Epidermal melanocyte (primary cell): Measurements from ENCODE around the gene NPPB.
"Not testable (repeated sequence)": the region's sequence is repeated elsewhere in the genome, so short reads cannot be mapped to it uniquely, and the experiment has no call there.

Source experiments
- DNase-seq: peaks from one replicate; pipeline ENCODE4 v3.0.0; 2011; ENCODE audit warnings: low spot score; ENCODE audit not compliant: insufficient read length

Gene NPPB

DNA sequence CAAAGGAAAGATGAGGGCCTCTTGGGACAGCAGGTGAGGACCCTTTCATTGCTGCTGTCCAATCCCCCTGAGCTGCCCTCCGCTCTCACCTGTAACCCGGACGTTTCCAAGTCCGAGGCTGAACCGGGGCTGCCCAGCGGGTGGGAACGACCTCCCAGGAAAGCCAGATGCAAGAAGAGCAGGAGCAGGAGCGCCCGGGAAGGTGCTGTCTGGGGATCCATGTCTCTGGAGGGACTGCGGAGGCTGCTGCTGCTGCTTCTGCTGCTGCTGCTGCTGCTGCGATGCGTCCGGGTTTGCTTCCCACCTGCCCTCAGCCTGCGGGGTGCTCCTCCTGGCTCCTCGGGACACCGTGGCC is at the start of gene NPPB:
Gene NPPB (minus strand): TSS at position 333 of the 355 bp plus-strand sequence. CDS start 112 bp downstream, at position 221.
- DNase-seq: no peak

DNA sequence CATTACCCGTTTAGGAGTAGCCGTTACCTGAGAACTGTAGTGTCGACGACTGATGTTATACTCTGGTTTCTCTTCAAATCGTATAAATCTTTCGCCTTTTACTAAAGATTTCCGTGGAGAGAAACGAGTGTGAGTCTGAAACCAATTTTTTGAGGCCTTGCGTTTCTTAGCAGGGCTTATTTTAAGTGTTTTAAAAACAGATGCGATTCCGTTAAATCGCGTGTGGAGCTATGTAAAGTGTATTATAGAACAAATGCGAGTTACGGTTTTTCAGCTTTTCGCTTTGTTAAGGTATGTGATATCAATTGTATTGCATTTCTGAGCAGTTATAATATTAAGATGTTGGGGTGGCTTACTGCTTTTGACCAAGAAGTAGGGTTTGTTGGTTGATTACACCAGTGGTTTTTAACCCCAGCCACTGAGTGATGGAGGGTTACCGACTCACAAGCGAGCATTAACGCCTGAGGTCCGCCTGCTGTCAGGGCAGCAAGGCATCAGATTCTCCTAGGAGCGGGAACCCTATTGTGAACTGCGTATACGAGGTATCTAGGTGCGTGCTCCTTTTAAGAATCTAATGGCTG is 49.4 kb upstream of the NPPB start:
- DNase-seq: peak; percentile 54

DNA sequence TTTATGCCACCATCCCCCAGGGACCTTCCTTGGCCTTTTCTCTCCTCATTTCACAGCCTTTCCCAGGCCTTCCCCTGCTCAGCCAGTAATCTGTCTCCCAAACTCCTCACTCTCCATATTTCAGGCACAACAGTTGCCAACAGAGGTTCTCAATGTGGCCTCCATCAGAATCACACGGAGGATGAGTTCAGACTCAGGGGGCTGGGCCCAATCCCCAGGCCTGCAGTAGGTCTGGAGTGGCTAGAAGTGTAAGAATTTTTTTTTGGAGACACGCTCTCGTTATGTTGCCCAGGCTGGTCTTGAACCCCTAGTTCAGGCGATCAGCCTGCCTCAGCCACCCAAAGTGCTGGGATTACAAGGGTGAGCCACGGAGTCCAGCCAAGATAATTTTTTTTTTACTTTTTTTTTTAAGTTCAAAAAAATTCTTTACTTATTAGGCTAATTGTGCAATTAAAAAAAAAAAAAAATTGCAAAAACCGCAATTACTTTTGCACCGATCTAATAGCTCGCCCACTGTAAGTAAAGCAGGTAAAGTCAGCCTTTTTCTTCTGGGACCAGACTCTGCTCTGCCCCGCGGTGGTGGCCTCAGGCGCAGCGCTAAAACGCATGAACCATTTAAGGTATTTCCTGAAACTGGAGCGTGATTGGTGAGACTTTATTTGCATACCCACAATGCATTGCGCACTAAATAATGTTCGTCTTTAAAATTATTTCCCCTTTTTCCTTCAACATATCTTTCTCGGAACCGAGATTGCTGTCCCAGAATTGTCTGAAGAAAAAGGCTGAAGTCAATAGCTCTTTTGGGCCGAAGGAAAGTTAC is 48.7 kb upstream of the NPPB start:
- peak; percentile 92 for DNase-seq

DNA sequence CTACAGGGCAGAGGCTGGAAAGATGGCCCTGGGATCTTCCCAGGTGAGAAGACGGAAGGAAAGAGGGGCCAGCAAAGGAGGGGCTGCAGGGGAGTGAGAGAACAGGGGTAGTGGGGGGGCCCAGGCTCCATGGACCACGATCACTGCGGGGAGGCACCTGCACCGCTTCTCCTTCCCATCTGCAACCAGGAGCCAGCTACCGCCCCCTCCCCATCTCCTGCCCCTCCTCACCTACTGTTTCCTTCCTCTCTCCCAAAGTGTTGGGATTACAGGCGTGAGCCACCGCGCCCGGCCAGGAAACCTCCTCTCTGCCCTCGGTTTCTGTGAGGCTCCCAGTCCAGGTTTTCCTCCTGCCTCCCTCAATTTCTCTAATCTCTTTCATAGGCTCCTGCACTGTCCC is 48.1 kb upstream of the NPPB start:
- no peak for DNase-seq

DNA sequence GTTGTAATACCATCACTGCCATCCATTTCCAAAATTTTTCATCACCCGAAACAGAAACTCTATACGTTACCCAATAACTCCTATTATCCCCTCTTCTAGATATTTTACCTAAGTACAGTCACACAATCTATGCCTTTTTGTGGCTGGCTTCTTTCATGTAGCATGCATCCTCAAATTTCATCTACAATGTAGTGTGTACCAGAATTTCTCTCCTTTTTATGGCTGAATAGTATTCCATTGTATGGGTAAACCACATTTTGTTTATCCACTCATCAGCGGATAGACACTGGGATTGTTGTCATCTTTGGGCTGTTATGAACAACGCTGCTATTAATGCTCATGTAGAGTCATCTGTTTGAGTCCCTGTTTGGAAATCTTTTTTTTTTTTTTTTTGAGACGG is 46.2 kb upstream of the NPPB start:
- no peak for DNase-seq

DNA sequence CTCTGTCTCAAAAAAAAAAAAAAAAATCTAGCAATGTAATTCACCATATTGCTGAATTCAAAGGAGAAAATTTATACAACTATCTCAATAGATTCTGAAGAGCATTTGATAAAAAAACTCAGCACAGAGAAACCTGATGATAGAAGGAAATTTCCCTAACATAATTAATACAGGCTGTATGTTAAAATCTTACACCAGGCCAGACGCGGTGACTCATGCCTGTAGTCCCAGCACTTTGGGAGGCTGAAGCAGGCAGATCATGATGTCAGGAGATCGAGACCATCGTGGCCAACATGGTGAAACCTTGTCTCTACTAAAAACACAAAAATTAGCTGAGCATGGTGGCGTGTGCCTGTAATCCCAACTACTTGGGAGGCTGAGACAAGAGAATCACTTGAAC is 45.4 kb upstream of the NPPB start:
- DNase-seq: not testable (repeated sequence)

DNA sequence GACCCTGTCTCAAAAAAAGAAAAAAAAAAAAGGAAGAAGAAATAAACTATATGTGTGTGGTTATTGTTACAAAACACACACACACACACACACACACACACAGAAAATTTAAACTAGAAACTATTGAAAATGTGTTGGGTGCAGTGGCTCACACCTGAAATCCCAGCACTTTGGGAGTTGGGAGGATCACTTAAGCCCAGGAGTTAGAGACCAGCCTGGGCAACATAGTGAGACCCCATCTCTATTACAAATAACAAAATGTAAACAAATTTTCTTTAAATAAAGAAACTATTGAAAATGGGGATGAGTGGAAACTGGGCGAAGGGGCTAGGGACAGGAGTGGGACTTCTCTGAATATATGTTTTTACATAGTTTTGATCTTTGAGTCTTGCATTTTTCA is 44.5 kb upstream of the NPPB start:
- no peak for DNase-seq

DNA sequence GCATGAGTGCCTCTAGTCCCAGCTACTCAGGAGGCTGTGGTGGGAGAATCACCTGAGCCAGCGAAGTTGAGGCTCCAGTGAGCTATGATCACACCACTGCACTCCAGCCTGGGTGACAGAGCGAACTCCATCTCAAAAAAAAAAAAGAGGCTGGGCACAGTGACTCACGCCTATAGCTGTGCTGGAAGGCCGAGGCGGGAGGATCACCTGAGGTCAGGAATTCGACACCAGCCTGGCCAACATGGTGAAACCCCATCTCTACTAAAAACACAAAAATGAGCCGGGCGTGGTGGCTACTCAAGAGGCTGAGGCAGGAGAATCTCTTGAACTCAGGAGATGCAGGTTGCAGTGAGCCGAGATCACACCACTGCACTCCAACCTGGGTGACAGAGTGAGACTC is 42.7 kb upstream of the NPPB start:
- DNase-seq: not testable (repeated sequence)

DNA sequence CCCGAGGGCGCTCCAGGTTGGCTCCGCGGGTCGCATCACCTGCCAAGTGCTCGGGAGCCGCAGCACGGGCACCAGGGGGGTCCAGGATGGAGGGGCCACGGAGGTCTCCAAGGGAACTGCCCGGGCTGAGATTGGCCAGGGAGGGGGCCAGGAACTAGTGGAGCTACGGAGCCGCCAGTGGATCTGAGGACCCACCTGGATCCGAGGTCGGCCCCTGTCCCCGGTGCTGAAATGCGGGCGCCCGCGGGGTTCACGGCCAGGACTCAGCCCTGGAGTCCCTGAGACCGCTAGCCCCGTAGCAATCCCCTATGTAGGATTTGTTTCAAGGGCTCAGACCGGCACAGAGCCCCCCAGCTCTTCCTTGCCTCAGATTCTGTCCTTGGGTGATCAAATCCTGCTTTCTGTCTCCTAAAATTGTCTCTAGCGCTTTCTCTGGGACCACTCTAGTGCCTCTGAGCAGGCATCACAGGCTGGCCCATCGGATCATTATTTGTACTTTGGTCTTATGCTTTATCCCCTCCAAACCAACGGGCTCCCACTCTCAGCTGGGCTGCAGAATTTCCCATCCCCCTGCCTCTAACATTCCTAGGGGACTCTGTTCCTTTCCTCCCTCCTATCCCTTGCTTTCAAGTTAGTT is 40.2 kb upstream of the NPPB start:
- no peak for DNase-seq

DNA sequence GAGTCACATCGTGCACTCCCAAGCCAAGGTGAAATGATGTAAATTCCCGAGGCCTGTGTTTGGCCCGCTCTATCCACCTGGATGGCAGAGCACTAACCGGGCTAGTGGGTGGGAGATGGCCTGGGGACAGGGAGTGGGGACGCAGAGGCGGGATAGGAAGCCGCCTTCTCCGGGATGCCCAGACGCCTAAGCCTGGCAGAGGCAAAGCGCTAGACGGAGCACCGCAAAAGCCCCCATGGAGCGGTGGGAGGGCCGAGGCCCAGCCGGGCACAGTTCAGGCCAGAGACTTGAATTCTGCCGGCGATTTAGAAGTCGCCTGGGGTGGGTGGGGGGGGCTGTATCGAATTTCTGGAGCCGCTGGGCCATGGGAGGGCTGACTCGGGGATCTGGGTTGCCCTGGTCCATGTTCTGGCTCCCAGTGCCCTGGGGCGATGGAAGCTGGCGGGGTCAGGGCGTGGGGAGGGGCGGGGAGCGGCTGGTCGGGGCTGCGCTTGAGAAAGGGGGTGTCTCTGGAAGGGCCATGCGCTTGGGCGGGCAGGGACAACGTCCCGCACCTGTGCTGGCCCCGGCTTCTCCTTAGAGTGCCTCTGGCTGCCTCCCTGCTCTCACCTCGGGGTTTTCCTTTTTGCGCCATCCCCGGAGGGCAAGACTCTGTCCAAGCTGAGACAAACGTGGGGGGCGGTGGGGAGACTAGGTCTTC is 39.5 kb upstream of the NPPB start:
- no peak for DNase-seq

DNA sequence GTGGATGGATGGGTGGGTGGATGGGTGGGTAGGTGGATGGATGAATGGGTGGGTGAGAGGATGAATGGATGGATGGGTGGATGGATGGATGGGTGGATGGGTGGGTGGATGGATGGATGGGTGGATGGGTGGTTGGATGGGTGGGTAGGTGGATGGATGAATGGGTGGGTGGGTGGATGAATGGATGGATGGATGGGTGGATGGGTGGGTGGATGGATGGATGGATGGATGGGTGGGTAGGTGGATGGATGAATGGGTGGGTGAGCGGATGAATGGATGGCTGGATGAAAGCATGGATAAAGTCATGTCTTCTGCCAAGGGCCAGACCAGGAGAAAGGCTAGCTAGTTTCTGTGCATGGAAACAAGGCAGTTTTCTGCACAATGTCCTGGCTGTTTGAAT is 35.8 kb upstream of the NPPB start:
- not testable (repeated sequence) for DNase-seq

DNA sequence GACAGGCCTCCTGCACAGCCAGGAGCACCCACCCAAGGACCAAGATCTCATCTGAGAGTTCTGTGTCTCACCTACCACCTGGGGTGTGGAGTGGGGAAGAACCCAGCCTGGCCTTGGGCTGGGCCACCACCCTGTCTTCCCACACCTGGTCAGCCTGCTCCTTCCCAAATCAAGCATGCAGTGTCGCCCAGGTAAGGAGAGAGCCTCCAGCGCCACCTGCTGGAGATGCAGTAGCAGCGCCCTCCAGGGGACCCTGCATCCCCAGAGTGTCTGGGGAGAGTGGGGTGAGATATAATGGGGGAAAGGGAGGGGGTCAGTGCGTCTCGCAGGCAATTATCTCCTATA is 35.1 kb upstream of the NPPB start:
- peak; percentile 81 for DNase-seq

DNA sequence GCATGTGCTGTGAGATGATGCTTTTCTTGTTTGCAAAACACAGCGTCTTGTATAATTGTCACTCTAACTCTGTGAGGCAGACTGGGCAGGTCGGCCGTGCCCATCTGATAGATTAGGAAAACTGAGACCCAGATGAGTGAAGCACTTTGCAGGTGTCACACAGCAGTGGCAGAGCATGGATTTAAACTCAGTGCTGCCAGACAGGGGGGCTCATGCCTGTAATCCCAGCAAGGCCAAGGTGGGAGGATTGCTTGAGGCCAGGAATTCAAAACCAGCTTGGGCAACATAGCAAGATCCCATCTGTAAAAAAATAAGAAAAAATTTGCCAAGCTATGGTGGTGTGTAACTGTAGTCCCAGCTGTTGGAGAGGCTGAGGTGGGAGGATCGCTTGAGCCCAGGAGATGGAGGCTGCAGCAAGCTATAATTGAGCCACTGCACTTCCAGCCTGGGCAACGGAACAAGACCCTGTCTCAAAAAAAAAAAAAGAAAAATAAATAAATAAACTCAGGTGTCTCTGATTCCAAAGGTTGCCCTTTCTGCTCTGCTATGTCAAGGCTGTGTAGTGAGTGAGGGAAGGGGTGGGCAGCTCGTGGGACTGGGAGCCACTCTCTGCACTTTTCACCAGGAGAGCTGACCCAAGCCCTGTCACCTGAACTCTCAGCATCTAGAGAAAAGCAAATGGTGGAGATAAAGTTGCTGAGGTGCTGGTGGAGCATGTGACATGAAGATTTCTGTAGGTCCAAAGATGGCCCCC is 32.9 kb upstream of the NPPB start:
- no peak for DNase-seq

DNA sequence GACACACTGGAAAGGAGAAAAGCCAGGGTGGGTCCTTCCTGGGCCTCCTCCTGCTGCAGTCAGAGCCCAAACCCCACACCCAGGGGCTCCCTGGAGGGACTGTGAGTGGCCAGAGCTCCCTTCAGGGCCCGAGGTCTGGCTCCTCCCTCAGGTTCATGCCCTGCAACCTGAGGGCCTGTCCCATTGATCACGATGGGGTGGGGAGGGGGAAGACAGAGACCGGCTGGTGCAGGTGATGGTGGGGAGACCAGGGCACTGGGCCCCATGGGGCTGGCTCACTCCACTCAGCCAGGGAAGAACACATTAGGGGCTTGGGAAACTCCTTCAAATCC is 30.1 kb upstream of the NPPB start:
- DNase-seq: no peak

DNA sequence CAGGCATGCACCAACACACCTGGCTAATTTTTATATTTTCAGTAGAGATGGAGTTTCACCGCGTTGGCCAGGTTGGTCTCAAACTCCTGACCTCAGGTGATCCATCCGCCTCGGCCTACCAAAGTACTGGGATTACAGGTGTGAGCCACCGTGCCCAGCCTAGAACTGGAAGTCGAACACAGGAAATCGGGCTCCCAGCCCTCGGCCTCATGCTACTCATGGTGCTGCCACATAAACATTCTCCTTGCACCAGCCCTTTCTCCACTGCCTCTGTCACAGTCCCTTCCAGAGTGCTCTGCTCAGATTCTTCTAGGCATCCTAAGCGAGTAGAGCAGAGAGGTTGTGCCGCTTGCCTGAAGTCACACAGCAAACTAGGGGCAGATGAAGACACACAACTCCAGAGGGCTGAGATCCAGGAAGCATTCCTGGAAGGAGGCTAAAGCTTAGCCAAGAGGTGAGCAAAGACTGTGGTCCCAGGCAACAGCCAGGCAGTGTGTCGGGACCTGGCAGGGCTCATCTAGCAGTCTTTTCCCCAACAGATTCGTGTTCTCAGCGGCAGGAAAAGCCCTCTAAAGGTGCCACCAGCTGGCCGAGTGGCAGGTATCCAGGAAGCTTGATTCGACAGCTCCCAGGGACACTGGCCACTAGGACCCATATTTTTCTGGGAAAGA is 29.6 kb upstream of the NPPB start:
- DNase-seq: no peak

DNA sequence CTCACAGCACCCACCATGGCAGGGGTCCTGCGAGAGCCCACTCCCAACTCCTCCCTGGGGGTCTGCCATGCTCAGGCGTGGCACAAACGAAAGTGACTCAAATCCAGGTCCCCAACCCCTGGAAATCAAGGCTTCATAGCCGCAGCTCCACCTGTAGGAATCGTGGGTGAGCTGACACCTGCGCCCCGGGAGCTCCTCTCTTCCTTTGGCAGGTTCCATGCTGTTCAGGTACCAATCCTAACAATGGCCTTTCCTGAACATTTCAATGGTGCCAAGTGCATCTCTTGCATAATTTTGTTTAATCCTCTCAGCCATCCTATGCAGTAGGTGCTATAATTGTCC is 28.9 kb upstream of the NPPB start:
- DNase-seq: no peak

DNA sequence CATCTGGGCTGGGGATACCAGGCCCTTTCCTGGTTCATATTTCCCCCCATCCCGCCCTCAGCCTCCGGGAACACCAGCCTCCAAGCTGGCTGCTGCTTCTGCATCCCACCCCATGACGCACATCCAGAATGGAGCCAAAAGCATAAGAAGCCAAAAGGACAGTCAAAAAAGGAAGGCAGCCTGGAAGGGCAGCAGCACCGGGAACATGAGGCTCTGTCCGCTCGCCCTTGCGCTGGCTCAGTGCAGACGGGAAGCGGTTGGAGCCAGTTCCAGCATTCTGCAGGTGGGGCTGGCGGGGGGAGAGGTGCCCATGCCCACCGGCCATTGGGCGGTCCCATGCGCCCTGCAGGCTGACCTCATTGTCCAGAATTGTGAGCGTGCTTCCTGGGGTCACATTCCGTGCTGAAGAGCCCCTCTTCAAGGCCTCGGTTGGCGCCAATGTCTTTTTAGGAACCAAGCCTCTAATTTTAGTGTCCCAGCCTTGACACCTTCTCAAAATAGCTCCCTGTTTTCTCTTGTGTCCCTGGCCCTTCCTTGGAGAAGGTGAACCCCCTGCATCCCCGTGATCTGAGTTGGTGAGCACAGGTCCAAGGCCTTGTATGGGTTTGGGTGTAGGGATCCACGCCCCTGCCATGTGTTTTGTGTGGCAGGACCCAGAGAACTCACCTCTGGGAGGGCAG is 28.4 kb upstream of the NPPB start:
- DNase-seq: no peak

DNA sequence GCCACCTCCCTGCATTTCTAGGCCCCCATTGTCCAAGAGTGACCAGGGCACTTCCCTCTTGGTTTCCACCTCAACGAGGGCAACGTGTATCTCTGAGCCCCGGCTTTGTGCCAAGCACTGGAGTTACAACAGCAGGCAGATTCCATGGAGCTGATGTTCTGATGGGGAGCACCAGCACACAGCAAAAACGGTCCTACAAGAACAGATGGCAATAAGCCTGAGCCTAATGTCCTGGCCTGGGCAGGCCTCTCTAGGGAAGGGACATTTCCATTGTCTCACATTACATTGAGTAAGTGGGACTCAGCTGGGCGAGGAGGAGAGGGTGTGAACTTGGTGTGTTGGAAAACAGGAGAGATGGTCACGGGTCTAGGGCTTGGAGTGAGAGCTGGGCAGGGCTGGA is 27.2 kb upstream of the NPPB start:
- no peak for DNase-seq

DNA sequence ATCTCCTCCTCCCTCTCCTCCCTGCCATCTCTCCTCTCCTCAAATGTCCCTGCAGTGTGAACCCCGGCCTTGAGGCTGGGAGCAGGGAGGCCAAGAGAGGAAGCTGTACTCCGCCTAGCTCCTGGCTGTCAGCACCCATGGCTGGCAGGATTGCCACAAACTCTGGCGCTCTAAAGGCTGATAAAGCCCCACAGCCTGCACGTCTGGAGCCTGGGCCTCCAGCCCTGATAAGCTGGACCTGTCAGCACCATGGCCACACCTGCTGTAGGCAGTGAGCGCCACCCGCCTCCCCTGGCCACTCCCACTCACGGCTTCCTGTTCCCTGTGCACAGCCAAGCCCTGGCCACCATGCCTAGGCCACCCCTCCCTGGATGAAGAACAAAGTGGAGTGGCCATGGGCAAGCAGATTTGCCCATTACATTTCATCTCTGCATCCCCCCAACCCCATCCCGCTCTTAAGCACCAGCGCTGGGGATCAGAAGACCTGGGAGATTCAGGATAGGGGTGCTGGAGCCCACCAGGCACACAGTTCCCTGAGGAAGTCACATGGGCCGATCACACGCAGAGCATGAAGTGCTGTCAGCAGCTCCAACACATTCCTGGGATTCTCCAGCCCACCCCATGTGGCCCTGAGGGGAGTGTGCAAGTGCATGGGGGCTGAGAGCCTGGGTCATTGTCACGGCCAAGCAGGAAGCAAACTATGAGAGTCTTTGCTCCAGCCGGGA is 24.2 kb upstream of the NPPB start:
- no peak for DNase-seq
